HEK293 (cell line): ENCODE data around the gene GPX4.

Source experiments
- CTCF ChIA-PET: fragments of 350-600 bp; formaldehyde crosslinking; extraction: SDS; loops from one replicate; lab custom pipeline; 2021; ENCODE audit warnings: antibody characterized with exemption; lab: Yijun Ruan, JAX
- POLR2A ChIA-PET: fragments of 300-600 bp; formaldehyde crosslinking; extraction: SDS; loops from one replicate; lab custom pipeline; 2020; ENCODE audit warnings: antibody characterized with exemption, inconsistent platforms; lab: Yijun Ruan, JAX
- H3K27ac ChIP-seq: fragments of 200-500 bp; sonication (Bioruptor generic); 2 replicates; pipeline ENCODE4 v1.5.1; 2014; ENCODE audit warnings: low read depth, low read length, control low read depth, inconsistent platforms; ENCODE audit errors: extremely low read depth
- H3K36me3 ChIP-seq, 2 experiments: fragments of 200-500 bp in 1 of 2; sonication (Bioruptor generic) in 1 of 2; 1 replicate in 1 of 2; 2 replicates in 1 of 2; pipeline ENCODE4 v1.5.1; 2014 to 2017; ENCODE audit warnings: inconsistent platforms in 2 of 2, low read length in 2 of 2; ENCODE audit not compliant: control insufficient read depth in 2 of 2, insufficient read depth in 1 of 2
- H3K4me1 ChIP-seq: fragments of 200-500 bp; sonication (Bioruptor generic); 2 replicates; pipeline ENCODE4 v1.5.1; 2014; ENCODE audit warnings: mild to moderate bottlenecking, low read length, inconsistent platforms; ENCODE audit not compliant: control insufficient read depth, insufficient read depth
- H3K4me3 ChIP-seq: 2 replicates; pipeline ENCODE4 v1.5.1; 2011; ENCODE audit warnings: low read depth, mild to moderate bottlenecking, control low read depth, low read length, moderate library complexity
- H3K9me3 ChIP-seq: fragments of 200-500 bp; sonication (Bioruptor generic); 2 replicates; pipeline ENCODE4 v1.5.1; 2014; ENCODE audit warnings: low read depth, low read length, inconsistent platforms; ENCODE audit not compliant: control insufficient read depth, insufficient read depth
- PATZ1 ChIP-seq: fragments of 450-650 bp; formaldehyde crosslinking; IDR thresholded peaks from 2 replicates; pipeline ENCODE4 v1.5.1; 2016; ENCODE audit warnings: missing biosample characterization, missing genetic modification characterization
- PRDM10 ChIP-seq: fragments of 450-650 bp; formaldehyde crosslinking; IDR thresholded peaks from 2 replicates; pipeline ENCODE4 v1.5.1; 2016; ENCODE audit warnings: missing biosample characterization, missing genetic modification characterization
- ZFP3 ChIP-seq: fragments of 450-650 bp; formaldehyde crosslinking; IDR thresholded peaks from 2 replicates; pipeline ENCODE4 v1.5.1; 2016; ENCODE audit warnings: low read depth, missing biosample characterization, missing genetic modification characterization
- ZFP69B ChIP-seq: fragments of 450-650 bp; formaldehyde crosslinking; IDR thresholded peaks from 2 replicates; pipeline ENCODE4 v1.5.1; 2016; ENCODE audit warnings: missing biosample characterization, missing genetic modification characterization
- ZNF169 ChIP-seq: fragments of 450-650 bp; formaldehyde crosslinking; IDR thresholded peaks from 2 replicates; pipeline ENCODE4 v1.5.1; 2016; ENCODE audit warnings: missing biosample characterization, missing genetic modification characterization
- ZNF518A ChIP-seq: fragments of 450-650 bp; formaldehyde crosslinking; conservative IDR thresholded peaks from 2 replicates; pipeline ENCODE4 v1.5.1; 2016; ENCODE audit warnings: low read depth, missing biosample characterization, missing genetic modification characterization
- ZNF530 ChIP-seq: fragments of 450-650 bp; formaldehyde crosslinking; IDR thresholded peaks from 2 replicates; pipeline ENCODE4 v1.5.1; 2016; ENCODE audit warnings: low read depth, missing biosample characterization, missing genetic modification characterization
- ZNF645 ChIP-seq: fragments of 450-650 bp; formaldehyde crosslinking; IDR thresholded peaks from 2 replicates; pipeline ENCODE4; 2016; ENCODE audit warnings: missing biosample characterization, missing genetic modification characterization
- ZNF692 ChIP-seq: fragments of 450-650 bp; formaldehyde crosslinking; IDR thresholded peaks from 2 replicates; pipeline ENCODE4 v1.5.1; 2016; ENCODE audit warnings: missing biosample characterization, missing genetic modification characterization
- ZNF777 ChIP-seq: fragments of 450-650 bp; formaldehyde crosslinking; IDR thresholded peaks from 2 replicates; pipeline ENCODE4 v1.5.1; 2017; ENCODE audit warnings: missing biosample characterization, missing genetic modification characterization, borderline replicate concordance

The GPX4 gene

GRCh38 chr19:1073063-1073955 is 30.5 kb upstream of the GPX4 start:
- no peak overlapping the region for H3K4me3 ChIP-seq
- no peaks in the 10 kb centered on the region for H3K36me3 ChIP-seq
- H3K9me3 ChIP-seq, result no peaks in the 10 kb centered on the region
- TF ChIP-seq ZNF777 (no peak), ZNF169 (no peak), ZFP69B (tag by site-specific recombination) (peak; percentile 74), ZNF518A (no peak), ZNF645 (tag by site-specific recombination) (no peak), ZFP3 (tag by site-specific recombination) (peak; percentile 96), ZNF692 (tag by site-specific recombination) (peak; percentile 59)
- H3K4me1 ChIP-seq, result no peaks in the 10 kb centered on the region
- CTCF ChIA-PET, result interaction anchor here (0.5 kb wide), 1 partner anchor 279 kb away, joined by 5 read pairs; no protein-coding TSS in a partner anchor
- POLR2A ChIA-PET, result interaction anchor here (1.4 kb wide), 1 partner anchor 8 kb away, joined by 5 read pairs; no protein-coding TSS in a partner anchor
- H3K27ac ChIP-seq, result no peak overlapping the region

GRCh38 chr19:1073956-1074517 is 29.8 kb upstream of the GPX4 start:
- ChIA-PET POLR2A (interaction anchor here (0.7 kb wide), 1 partner anchor 179 kb away, joined by 3 read pairs; no protein-coding TSS in a partner anchor), CTCF (interaction anchor here (2.1 kb wide), 1 partner anchor 8 kb away, joined by 6 read pairs; no protein-coding TSS in a partner anchor)
- Histone ChIP-seq H3K36me3 (no peaks in the 10 kb centered on the region), H3K27ac (no peak overlapping the region), H3K4me1 (no peaks in the 10 kb centered on the region), H3K9me3 (no peaks in the 10 kb centered on the region), H3K4me3 (no peak overlapping the region)
- peak; percentile 74 for TF ChIP-seq PATZ1 (tag by site-specific recombination)
- no peak for TF ChIP-seq ZNF530 (tag by site-specific recombination)
- peak; percentile 58 for TF ChIP-seq PRDM10
